Neural progenitor cell (in vitro differentiated cells): Measurements from ENCODE around the gene PER1. TPM values are rescaled to one million over a fixed set of nuclear protein-coding genes. Genes with fewer than 3 reads are reported as not detected.

Source experiments
- DNase-seq: peaks from one replicate; pipeline ENCODE4 v3.0.0-alpha.2; 2016; ENCODE audit warnings: low spot score
- H2AFZ ChIP-seq: fragments of 200-600 bp; sonication (generic); replicated peaks from 2 replicates; pipeline ENCODE4 v1.6.1; 2016; ENCODE audit warnings: antibody characterized with exemption
- H3F3A ChIP-seq: fragments of 200-600 bp; sonication (generic); 2 replicates; pipeline ENCODE4 v1.6.1; 2016; ENCODE audit warnings: antibody characterized with exemption, low read depth
- H3K27ac ChIP-seq: fragments of 200-600 bp; sonication (generic); 2 replicates; pipeline ENCODE4 v1.5.1; 2016; ENCODE audit warnings: mild to moderate bottlenecking
- H3K27me3 ChIP-seq: fragments of 200-600 bp; sonication (generic); 2 replicates; pipeline ENCODE4 v1.6.1; 2016; ENCODE audit warnings: mild to moderate bottlenecking, moderate library complexity
- H3K36me3 ChIP-seq: fragments of 200-600 bp; sonication (generic); 2 replicates; pipeline ENCODE4 v1.5.1; 2016
- H3K4me1 ChIP-seq: fragments of 200-600 bp; sonication (generic); 2 replicates; pipeline ENCODE4 v1.6.1; 2016; ENCODE audit warnings: mixed run types
- H3K4me2 ChIP-seq: fragments of 200-600 bp; sonication (generic); 2 replicates; pipeline ENCODE4 v1.6.1; 2016
- H3K4me3 ChIP-seq: fragments of 200-600 bp; sonication (generic); 2 replicates; pipeline ENCODE4 v1.5.1; 2016
- H3K79me2 ChIP-seq: fragments of 200-600 bp; sonication (generic); 2 replicates; pipeline ENCODE4 v1.6.1; 2016; ENCODE audit warnings: low read depth
- H3K9ac ChIP-seq: fragments of 200-600 bp; sonication (generic); 2 replicates; pipeline ENCODE4 v1.6.1; 2016
- H3K9me3 ChIP-seq: fragments of 200-600 bp; sonication (generic); 2 replicates; pipeline ENCODE4 v1.5.1; 2016; ENCODE audit warnings: low read depth
- H4K20me1 ChIP-seq: fragments of 200-600 bp; sonication (generic); 2 replicates; pipeline ENCODE4 v1.6.1; 2016; ENCODE audit warnings: low read depth
- H3K27ac Mint-ChIP-seq: 3 replicates; pipeline ENCODE4 v1.8.0; 2021; ENCODE audit warnings: mixed read lengths
- H3K27me3 Mint-ChIP-seq: 2 replicates; pipeline ENCODE4 v1.8.0; 2022; ENCODE audit warnings: low read depth, mild to moderate bottlenecking, inconsistent platforms, moderate library complexity, mixed read lengths; ENCODE audit not compliant: insufficient read depth
- H3K36me3 Mint-ChIP-seq: 3 replicates; pipeline ENCODE4 v1.8.0; 2021; ENCODE audit warnings: mixed read lengths
- H3K4me1 Mint-ChIP-seq: 3 replicates; pipeline ENCODE4 v1.8.0; 2021; ENCODE audit warnings: mixed read lengths
- H3K4me3 Mint-ChIP-seq: 3 replicates; pipeline ENCODE4 v1.8.0; 2021; ENCODE audit warnings: mild to moderate bottlenecking, moderate library complexity, mixed read lengths
- H3K9me3 Mint-ChIP-seq: 3 replicates; pipeline ENCODE4 v1.8.0; 2020; ENCODE audit warnings: mixed read lengths
- CTCF ChIP-seq: fragments of 200-600 bp; sonication (generic); IDR thresholded peaks from 2 replicates; pipeline ENCODE4 v1.5.1; 2017; ENCODE audit warnings: antibody characterized with exemption, mild to moderate bottlenecking
- EZH2 ChIP-seq: fragments of 200-600 bp; sonication (generic); IDR thresholded peaks from 2 replicates; pipeline ENCODE4 v1.6.1; 2017; ENCODE audit warnings: antibody characterized with exemption, mild to moderate bottlenecking, moderate library complexity
- EZH2phosphoT487 ChIP-seq: fragments of 200-600 bp; sonication (generic); IDR thresholded peaks from 2 replicates; pipeline ENCODE4 v1.6.1; 2017; ENCODE audit warnings: antibody characterized with exemption
- total RNA-seq: library from RNA; depleted of rRNA; stranded (reverse); fragments of >200 nt; gene quantifications from 2 replicates; pipeline ENCODE4 v1.2.3, GENCODE V29; 2015; ENCODE audit warnings: low replicate concordance

The PER1 gene
- total RNA-seq, 1 donor from 2014 or later, result 3.2 TPM

- Mint-ChIP-seq H3K9me3 (no peaks in the 10 kb centered on the region), H3K27me3 (peaks cover 3% of the 10 kb centered on the region), H3K36me3 (no peaks in the 10 kb centered on the region), H3K4me3 (no peak within 1 kb of the TSS), H3K4me1 (peaks cover 15% of the 10 kb centered on the region), H3K27ac (no peak within 1 kb of the TSS)
- H3K36me3 ChIP-seq, result no peaks in the 10 kb centered on the region
- no peak for TF ChIP-seq CTCF
- TF ChIP-seq EZH2, result no peak
- TF ChIP-seq EZH2phosphoT487, result no peak
- peak within 1 kb of the TSS; percentile 75 for H3K4me3 ChIP-seq
- DNase-seq, result peak; percentile 98
- peaks cover 21% of the 10 kb centered on the region for H3K27me3 ChIP-seq
- peak within 1 kb of the TSS; percentile 79 for H3K4me2 ChIP-seq
- H2AFZ ChIP-seq, result peak within 1 kb of the TSS; percentile 74
- peaks cover 47% of the 10 kb centered on the region for H3F3A ChIP-seq
- H3K79me2 ChIP-seq, result no peaks in the 10 kb centered on the region
- H3K9me3 ChIP-seq, result no peaks in the 10 kb centered on the region
- H4K20me1 ChIP-seq, result peaks cover 15% of the 10 kb centered on the region
- H3K4me1 ChIP-seq, result peaks cover 10% of the 10 kb centered on the region
- H3K9ac ChIP-seq, result no peak within 1 kb of the TSS
- no peak within 1 kb of the TSS for H3K27ac ChIP-seq
Measured at GRCh38 chr17:8189711-8190477, 37.7 kb upstream of the PER1 start, which contains the start of gene BORCS6. BORCS6 (minus strand) TSS chr17:8190180; CDS start chr17:8190140, 40 bp downstream.

- H3K27ac Mint-ChIP-seq, result no peak overlapping the region
Measured at GRCh38 chr17:8189041-8189710, 37.0 kb upstream of the PER1 start.

GRCh38 chr17:8188263-8188839 is 36.1 kb upstream of the PER1 start:
- peaks cover 15% of the 10 kb centered on the region for H3K4me1 Mint-ChIP-seq
- H2AFZ ChIP-seq, result no peak overlapping the region
- H3K4me1 ChIP-seq, result peaks cover 10% of the 10 kb centered on the region
- H3K4me3 Mint-ChIP-seq, result no peak overlapping the region
- TF ChIP-seq EZH2 (no peak), CTCF (no peak), EZH2phosphoT487 (no peak)
- no peak for DNase-seq
- no peaks in the 10 kb centered on the region for H3K36me3 ChIP-seq
- peaks cover 15% of the 10 kb centered on the region for H4K20me1 ChIP-seq
- H3K4me3 ChIP-seq, result peak overlapping the region; percentile 89
- H3F3A ChIP-seq, result peaks cover 47% of the 10 kb centered on the region
- H3K27me3 ChIP-seq, result peaks cover 21% of the 10 kb centered on the region
- no peak overlapping the region for H3K27ac ChIP-seq
- no peaks in the 10 kb centered on the region for H3K9me3 ChIP-seq
- H3K9ac ChIP-seq, result no peak overlapping the region
- H3K36me3 Mint-ChIP-seq, result no peaks in the 10 kb centered on the region
- no peak overlapping the region for H3K27ac Mint-ChIP-seq
- peak overlapping the region; percentile 79 for H3K4me2 ChIP-seq
- H3K79me2 ChIP-seq, result no peaks in the 10 kb centered on the region
- H3K27me3 Mint-ChIP-seq, result peaks cover 11% of the 10 kb centered on the region
- no peaks in the 10 kb centered on the region for H3K9me3 Mint-ChIP-seq

More at GRCh38 chr17:8189041-8189710, 37.0 kb upstream of the PER1 start:
- peaks cover 10% of the 10 kb centered on the region for H3K4me1 ChIP-seq
- no peaks in the 10 kb centered on the region for H3K79me2 ChIP-seq
- Mint-ChIP-seq H3K27me3 (peaks cover 6% of the 10 kb centered on the region), H3K4me1 (peaks cover 15% of the 10 kb centered on the region), H3K9me3 (no peaks in the 10 kb centered on the region), H3K4me3 (no peak overlapping the region), H3K36me3 (no peaks in the 10 kb centered on the region)
- H3K4me3 ChIP-seq, result peak overlapping the region; percentile 75
- DNase-seq, result peak; percentile 31
- peak overlapping the region; percentile 79 for H3K4me2 ChIP-seq
- H3K9me3 ChIP-seq, result no peaks in the 10 kb centered on the region
- no peaks in the 10 kb centered on the region for H3K36me3 ChIP-seq
- H3K9ac ChIP-seq, result no peak overlapping the region
- H2AFZ ChIP-seq, result peak overlapping the region; percentile 74
- peaks cover 21% of the 10 kb centered on the region for H3K27me3 ChIP-seq
- peaks cover 15% of the 10 kb centered on the region for H4K20me1 ChIP-seq
- H3K27ac ChIP-seq, result no peak overlapping the region
- peaks cover 47% of the 10 kb centered on the region for H3F3A ChIP-seq
- TF ChIP-seq EZH2, result peak; percentile 70
- no peak for TF ChIP-seq CTCF
- TF ChIP-seq EZH2phosphoT487, result peak; percentile 84
